B cell (primary cell): Measurements from ENCODE around the gene MSH3. TPM values are rescaled to one million over a fixed set of nuclear protein-coding genes. Genes with fewer than 3 reads are reported as not detected.

Experiments
- ATAC-seq: fragments of 200-7000 bp; cut with Tn5 transposase; one replicate; pipeline ENCODE4 v1.10.0; 2021; ENCODE audit warnings: low read depth, mild to moderate bottlenecking, moderate number of reproducible peaks, moderate library complexity
- CTCF ChIA-PET: fragments of 350-600 bp; sonication (Branson Sonifier 250); formaldehyde crosslinking; loops from one replicate; lab custom pipeline; 2021; ENCODE audit warnings: antibody characterized with exemption, inconsistent platforms; lab: Charles Lee
- POLR2A ChIA-PET: fragments of 350-600 bp; sonication (Branson Sonifier 250); formaldehyde crosslinking; loops from one replicate; lab custom pipeline; 2021; ENCODE audit warnings: antibody characterized with exemption; lab: Charles Lee
- DNase-seq: peaks from one replicate; pipeline ENCODE4 v3.0.0; 2013
- H2AFZ ChIP-seq: 2 replicates; pipeline ENCODE4 v1.6.1; 2012; ENCODE audit warnings: mild to moderate bottlenecking, low read depth, low read length; ENCODE audit not compliant: insufficient read depth, poor library complexity, severe bottlenecking
- H3K27ac ChIP-seq, 2 donors: 1 replicate in 1 of 2; 2 replicates in 1 of 2; pipeline ENCODE4 v1.5.1; 2012 to 2013; ENCODE audit warnings: low read length in 2 of 2, mild to moderate bottlenecking in 2 of 2, moderate library complexity in 1 of 2
- H3K27me3 ChIP-seq, 4 experiments: fragments of 200-600 bp in 1 of 4; sonication (generic) in 1 of 4; replicated peaks in 1 of 4; 1 replicate in 2 of 4; 2 replicates in 2 of 4; pipeline versions ENCODE4 v1.6.1 to v1.7.0; 2013 to 2016; ENCODE audit warnings: low read length in 3 of 4, mild to moderate bottlenecking in 2 of 4, mixed read lengths in 1 of 4, moderate library complexity in 1 of 4; ENCODE audit not compliant: insufficient read depth in 4 of 4, control insufficient read depth in 3 of 4; ENCODE audit errors: control extremely low read depth in 1 of 4
- H3K36me3 ChIP-seq, 2 experiments: replicated peaks in 1 of 2; 1 replicate in 1 of 2; 2 replicates in 1 of 2; pipeline versions ENCODE4 v1.6.1 to v1.7.1; 2013; ENCODE audit warnings: low read length in 1 of 2; ENCODE audit not compliant: insufficient read depth in 2 of 2, control insufficient read depth in 1 of 2; ENCODE audit errors: control extremely low read depth in 1 of 2, extremely low read depth in 1 of 2
- H3K4me1 ChIP-seq, 2 donors: fragments of 200-600 bp in 1 of 2; sonication (generic) in 1 of 2; 1 replicate in 1 of 2; 2 replicates in 1 of 2; pipeline versions ENCODE4 v1.5.1 to v1.6.1; 2013 to 2017; ENCODE audit warnings: low read length in 2 of 2; ENCODE audit not compliant: control insufficient read depth in 2 of 2, insufficient read depth in 2 of 2
- H3K4me2 ChIP-seq: replicated peaks from 2 replicates; pipeline ENCODE3; 2012; ENCODE audit warnings: mild to moderate bottlenecking, low read depth, low read length; ENCODE audit not compliant: poor library complexity, severe bottlenecking
- H3K4me3 ChIP-seq, 5 experiments: fragments of 200-600 bp in 1 of 5; sonication (generic) in 1 of 5; 1 replicate in 3 of 5; 2 replicates in 2 of 5; pipeline versions ENCODE4 v1.5.1 to v1.7.0; 2011 to 2016; ENCODE audit warnings: low read length in 4 of 5, mild to moderate bottlenecking in 4 of 5, low read depth in 2 of 5, control low read depth in 1 of 5, moderate library complexity in 1 of 5; ENCODE audit not compliant: insufficient read depth in 1 of 5; ENCODE audit errors: control extremely low read depth in 1 of 5, extremely low read depth in 1 of 5
- H3K79me2 ChIP-seq: fragments of 200-600 bp; sonication (generic); one replicate; pipeline ENCODE4 v1.6.0; 2016; ENCODE audit warnings: low read length; ENCODE audit not compliant: control insufficient read depth, insufficient read depth
- H3K9ac ChIP-seq: fragments of 200-600 bp; sonication (generic); 2 replicates; pipeline ENCODE4 v1.6.1; 2017; ENCODE audit warnings: mild to moderate bottlenecking, low read length, moderate library complexity
- H3K9me3 ChIP-seq, 3 donors: one replicate each; pipeline versions ENCODE4 v1.6.1 to v1.7.1; 2013; ENCODE audit warnings: low read length in 2 of 3; ENCODE audit not compliant: control insufficient read depth in 2 of 3, insufficient read depth in 1 of 3; ENCODE audit errors: control extremely low read depth in 1 of 3
- H4K20me1 ChIP-seq: 2 replicates; pipeline ENCODE4 v1.6.0; 2012; ENCODE audit warnings: mild to moderate bottlenecking, low read length; ENCODE audit not compliant: insufficient read depth, control insufficient read depth, poor library complexity, severe bottlenecking
- H3K27ac Mint-ChIP-seq: one replicate; pipeline ENCODE4 v1.8.0; 2021; ENCODE audit warnings: mixed read lengths
- H3K27me3 Mint-ChIP-seq: one replicate; pipeline ENCODE4 v1.8.0; 2021; ENCODE audit warnings: mixed read lengths
- H3K4me1 Mint-ChIP-seq: one replicate; pipeline ENCODE4 v1.8.0; 2021; ENCODE audit warnings: mixed read lengths
- H3K4me3 Mint-ChIP-seq: one replicate; pipeline ENCODE4 v1.8.0; 2021; ENCODE audit warnings: mixed read lengths
- H3K9me3 Mint-ChIP-seq: one replicate; pipeline ENCODE4 v1.8.0; 2022; ENCODE audit warnings: mixed read lengths; ENCODE audit not compliant: insufficient read depth
- CTCF ChIP-seq: fragments of 200-600 bp; IDR thresholded peaks from one replicate; pipeline ENCODE4 v1.8.0; 2022; ENCODE audit warnings: antibody characterized with exemption, mild to moderate bottlenecking
- EZH2 ChIP-seq: IDR thresholded peaks from 2 replicates; pipeline ENCODE4 v1.6.1; 2012; ENCODE audit warnings: borderline replicate concordance, low read depth, mild to moderate bottlenecking, moderate library complexity, low read length; ENCODE audit not compliant: insufficient read depth, poor library complexity, severe bottlenecking
- WGBS: methylation state at CpG from one replicate; pipeline ENCODE4 v1.1.5; 2013; ENCODE audit warnings: missing lambda C conversion rate; ENCODE audit not compliant: insufficient coverage; 5-methylcytosine and 5-hydroxymethylcytosine counted together
- intact Hi-C: fragments of 100-400 bp; cut with micrococcal nuclease; formaldehyde crosslinking; loops from one replicate; pipeline ENCODE4 v1.10.0; 2022
- polyA plus RNA-seq: library from polyadenylated mRNA; depleted of rRNA; stranded (reverse); fragments of >200 nt; gene quantifications from 2 replicates; pipeline ENCODE4 v1.2.3, GENCODE V29; 2012
- total RNA-seq, 2 donors: library from RNA; stranded (reverse); fragments of 120-200 nt in 1 of 2; gene quantifications; 1 replicate in 1 of 2; 2 replicates in 1 of 2; pipeline versions ENCODE4 v1.2.3 to v1.2.4, GENCODE V29; 2013 to 2022

The MSH3 gene
- total and polyA plus RNA-seq, 2 donors (not counting 1 experiment from before 2014, with no cell fraction given), result 3.5 to 26.3 TPM

- POLR2A ChIA-PET, result no interaction called here
- DNase-seq (no peak), ATAC-seq (no peak)
- intact Hi-C loops, result no loop called here
- Histone ChIP-seq H3K36me3 (peaks cover 3 to 4% of the 10 kb centered on the region in 2 experiments), H3K9ac (no peak overlapping the region), H2AFZ (no peak overlapping the region), H3K4me1 (peaks cover 15 to 21% of the 10 kb centered on the region in 2 donors), H3K27ac (no peak overlapping the region), H3K27me3 (no peaks in the 10 kb centered on the region), H3K79me2 (no peaks in the 10 kb centered on the region), H3K4me3 (no peak overlapping the region), H4K20me1 (no peaks in the 10 kb centered on the region), H3K9me3 (no peaks in the 10 kb centered on the region), H3K4me2 (no peak overlapping the region)
- Mint-ChIP-seq H3K9me3 (peaks cover 2% of the 10 kb centered on the region), H3K4me3 (no peak overlapping the region), H3K4me1 (peaks cover 20% of the 10 kb centered on the region), H3K27ac (no peak overlapping the region), H3K27me3 (no peaks in the 10 kb centered on the region)
- CTCF ChIA-PET, result interaction anchor here (0.5 kb wide), 1 partner anchor 425 kb away, joined by 3 read pairs; no protein-coding TSS in a partner anchor
- TF ChIP-seq CTCF (no peak), EZH2 (no peak)
Measured at GRCh38 chr5:80752427-80752826, 98.0 kb downstream of the MSH3 start.

GRCh38 chr5:80753712-80754111 is 99.3 kb downstream of the MSH3 start:
- no peak for DNase-seq
- no peak overlapping the region for H3K9ac ChIP-seq
- no CpG with 5 or more reads among the region's 4 CpGs for WGBS
- no peaks in the 10 kb centered on the region for H3K9me3 ChIP-seq
- H4K20me1 ChIP-seq, result no peaks in the 10 kb centered on the region
- H3K4me3 ChIP-seq, result no peak overlapping the region
- Mint-ChIP-seq H3K4me3 (no peak overlapping the region), H3K27me3 (no peaks in the 10 kb centered on the region), H3K27ac (no peak overlapping the region), H3K4me1 (peaks cover 20% of the 10 kb centered on the region), H3K9me3 (peaks cover 2% of the 10 kb centered on the region)
- no peak for ATAC-seq
- peaks cover 0 to 4% of the 10 kb centered on the region in 2 experiments for H3K36me3 ChIP-seq
- no peak overlapping the region for H3K27ac ChIP-seq
- no peak for TF ChIP-seq CTCF
- no peak for TF ChIP-seq EZH2
- POLR2A ChIA-PET, result no interaction called here
- no peaks in the 10 kb centered on the region for H3K79me2 ChIP-seq
- CTCF ChIA-PET, result no interaction called here
- H2AFZ ChIP-seq, result no peak overlapping the region
- H3K27me3 ChIP-seq, result no peaks in the 10 kb centered on the region
- peaks cover 15 to 21% of the 10 kb centered on the region in 2 donors for H3K4me1 ChIP-seq
- intact Hi-C loops, result no loop called here
- no peak overlapping the region for H3K4me2 ChIP-seq
